IPS DF 6.9 (cell line): ENCODE measurements around the gene ZNF469.

ENCODE experiments used
- DNase-seq: peaks from one replicate; pipeline ENCODE4 v3.0.0-alpha.2; 2013; ENCODE audit warnings: low read depth, low spot score
- H3K27ac ChIP-seq: one replicate; pipeline ENCODE4 v1.5.1; 2013; ENCODE audit warnings: low read length, control low read depth
- H3K27me3 ChIP-seq: 2 replicates; pipeline ENCODE4 v1.6.1; 2013; ENCODE audit warnings: mild to moderate bottlenecking, low read length; ENCODE audit not compliant: control insufficient read depth, insufficient read depth
- H3K36me3 ChIP-seq: 2 replicates; pipeline ENCODE4 v1.6.1; 2013; ENCODE audit warnings: low read length; ENCODE audit not compliant: control insufficient read depth, insufficient read depth
- H3K4me1 ChIP-seq: 2 replicates; pipeline ENCODE4 v1.6.1; 2013; ENCODE audit warnings: low read length; ENCODE audit not compliant: control insufficient read depth, insufficient read depth
- H3K4me3 ChIP-seq: 2 replicates; pipeline ENCODE4 v1.5.1; 2013; ENCODE audit warnings: mild to moderate bottlenecking, low read length
- H3K9me3 ChIP-seq: 2 replicates; pipeline ENCODE4 v1.6.1; 2013; ENCODE audit warnings: low read length, inconsistent platforms; ENCODE audit not compliant: control insufficient read depth, insufficient read depth
- WGBS: extraction: QIAGEN DNeasy Blood & Tissue Kit; methylation state at CpG from one replicate; pipeline ENCODE4 v1.1.7; 2013; ENCODE audit warnings: mixed read lengths, missing lambda C conversion rate; ENCODE audit not compliant: insufficient read length, insufficient coverage; 5-methylcytosine and 5-hydroxymethylcytosine counted together

ZNF469 gene

DNA sequence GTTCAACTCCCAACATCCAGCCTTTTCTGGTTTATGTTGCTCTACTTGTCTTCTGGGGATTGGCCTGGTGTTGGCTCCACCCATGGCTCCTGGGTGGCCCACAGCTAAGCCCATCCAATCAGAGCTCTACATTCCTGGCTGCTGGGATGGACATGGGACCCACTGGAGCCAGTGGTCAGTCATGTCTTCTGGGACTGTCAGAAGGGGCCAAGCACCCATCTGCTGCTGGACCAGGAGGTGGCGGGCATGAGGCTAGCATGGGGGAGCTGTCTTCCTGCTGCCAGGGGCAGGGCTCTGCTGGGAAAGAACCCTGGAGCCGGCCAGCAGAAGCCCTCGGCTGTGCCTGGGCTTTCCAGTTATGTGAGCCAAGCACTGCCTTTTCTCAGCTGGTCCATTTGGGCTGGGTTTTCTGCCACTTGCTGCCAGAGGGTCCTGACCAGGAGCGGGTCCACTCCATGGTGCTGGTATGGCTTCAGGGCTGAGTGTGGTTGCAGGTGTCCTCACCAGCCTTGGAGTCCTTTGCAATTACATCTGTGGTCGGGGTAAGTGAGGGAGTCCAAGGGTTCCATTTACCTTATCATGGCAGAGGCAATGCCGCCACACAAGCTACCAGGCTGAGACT, 17.4 kb upstream of the ZNF469 start:
- no peaks in the 10 kb centered on the region for H3K4me1 ChIP-seq
- no peak overlapping the region for H3K4me3 ChIP-seq
- no peaks in the 10 kb centered on the region for H3K9me3 ChIP-seq
- no peak overlapping the region for H3K27ac ChIP-seq
- DNase-seq: no peak
- no peaks in the 10 kb centered on the region for H3K27me3 ChIP-seq
- no CpG with 5 or more reads among the region's 6 CpGs for WGBS
- H3K36me3 ChIP-seq: 0 out of 2 replicates have a peak, but pooled peaks cover 2% of the 10 kb centered on the region

DNA sequence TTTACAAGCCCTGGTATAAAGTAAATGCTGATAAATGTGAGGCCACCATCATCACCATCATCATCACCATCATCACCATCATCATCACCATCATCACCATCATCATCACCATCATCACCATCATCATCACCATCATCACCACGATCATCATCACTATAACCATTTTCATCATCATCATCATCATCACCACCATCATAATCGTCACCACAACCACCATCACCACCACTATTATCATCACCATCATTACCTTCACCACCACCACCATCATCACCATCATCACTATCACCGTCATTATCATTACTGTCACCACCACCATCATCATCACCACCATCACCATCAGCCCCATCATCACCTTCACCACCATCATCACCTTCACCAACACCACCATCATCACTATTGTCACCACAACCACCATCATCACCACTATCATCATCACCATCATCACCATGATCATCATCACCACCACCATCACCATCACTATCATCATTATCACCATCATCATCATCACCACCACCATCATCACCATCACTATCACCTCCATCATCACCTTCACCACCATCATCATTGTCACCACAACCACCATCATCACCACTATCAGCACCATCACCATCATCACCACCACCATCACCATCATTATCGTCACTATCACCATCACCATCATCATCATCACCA, 16.6 kb upstream of the ZNF469 start:
- no peaks in the 10 kb centered on the region for H3K9me3 ChIP-seq
- H3K27me3 ChIP-seq: no peaks in the 10 kb centered on the region
- 100% methylated on average over 2 of the region's 4 CpGs for WGBS
- no peaks in the 10 kb centered on the region for H3K4me1 ChIP-seq
- H3K36me3 ChIP-seq: 0 out of 2 replicates have a peak, but pooled peaks cover 2% of the 10 kb centered on the region
- no peak for DNase-seq
- no peak overlapping the region for H3K27ac ChIP-seq
- no peak overlapping the region for H3K4me3 ChIP-seq

DNA sequence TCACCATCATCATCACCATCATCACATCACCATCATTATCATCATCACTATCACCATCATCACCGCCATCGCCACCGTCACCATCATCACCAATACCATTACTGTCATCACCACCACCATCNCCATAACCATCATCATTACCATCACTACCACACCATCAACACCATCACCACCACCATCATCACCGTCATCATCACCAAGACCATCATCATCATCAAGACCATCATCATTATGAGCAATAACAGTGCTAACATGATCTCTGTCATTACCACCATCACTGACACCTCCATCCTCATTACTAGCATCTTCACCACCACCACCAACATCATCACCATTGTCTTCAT, 16.1 kb upstream of the ZNF469 start:
- DNase-seq: no peak
- no peaks in the 10 kb centered on the region for H3K4me1 ChIP-seq
- H3K27me3 ChIP-seq: no peaks in the 10 kb centered on the region
- H3K36me3 ChIP-seq: 0 out of 2 replicates have a peak, but pooled peaks cover 2% of the 10 kb centered on the region
- no peaks in the 10 kb centered on the region for H3K9me3 ChIP-seq
- H3K4me3 ChIP-seq: no peak overlapping the region
- no peak overlapping the region for H3K27ac ChIP-seq
- 100% methylated on average over 3 of the region's 4 CpGs for WGBS

- H3K4me1 ChIP-seq: no peaks in the 10 kb centered on the region
- no peak overlapping the region for H3K4me3 ChIP-seq
- DNase-seq: no peak
- H3K27me3 ChIP-seq: no peaks in the 10 kb centered on the region
- no peak overlapping the region for H3K27ac ChIP-seq
- H3K36me3 ChIP-seq: 0 out of 2 replicates have a peak, but pooled peaks cover 2% of the 10 kb centered on the region
- WGBS: no CpG with 5 or more reads among the region's 11 CpGs
- H3K9me3 ChIP-seq: no peaks in the 10 kb centered on the region
Measured at GRCh38 chr16:88367560-88367959, 15.2 kb upstream of the ZNF469 start.

DNA sequence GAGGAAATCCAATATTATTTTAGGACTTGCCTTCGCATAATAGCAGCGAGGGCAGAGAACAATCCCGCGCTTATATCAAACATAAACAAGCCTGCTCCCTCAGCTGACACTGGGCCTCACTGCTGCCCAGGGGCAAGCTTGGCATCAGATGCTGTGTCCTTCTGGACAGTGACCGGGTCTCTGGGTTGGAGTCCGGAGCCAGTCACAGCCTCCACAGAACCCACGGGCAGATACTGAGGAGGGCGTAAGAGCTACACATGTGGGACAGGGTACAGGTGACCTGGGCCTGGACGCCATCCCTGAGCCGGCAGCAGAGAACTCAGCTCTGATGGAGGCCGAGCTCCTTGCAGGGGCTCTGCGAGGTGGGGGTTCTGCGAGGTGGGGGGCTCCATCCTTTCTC, 14.7 kb upstream of the ZNF469 start:
- Histone ChIP-seq H3K9me3 (no peaks in the 10 kb centered on the region), H3K4me1 (no peaks in the 10 kb centered on the region), H3K27me3 (no peaks in the 10 kb centered on the region), H3K36me3 (0 out of 2 replicates have a peak, but pooled peaks cover 2% of the 10 kb centered on the region), H3K27ac (no peak overlapping the region), H3K4me3 (no peak overlapping the region)
- no peak for DNase-seq
- no CpG with 5 or more reads among the region's 13 CpGs for WGBS

DNA sequence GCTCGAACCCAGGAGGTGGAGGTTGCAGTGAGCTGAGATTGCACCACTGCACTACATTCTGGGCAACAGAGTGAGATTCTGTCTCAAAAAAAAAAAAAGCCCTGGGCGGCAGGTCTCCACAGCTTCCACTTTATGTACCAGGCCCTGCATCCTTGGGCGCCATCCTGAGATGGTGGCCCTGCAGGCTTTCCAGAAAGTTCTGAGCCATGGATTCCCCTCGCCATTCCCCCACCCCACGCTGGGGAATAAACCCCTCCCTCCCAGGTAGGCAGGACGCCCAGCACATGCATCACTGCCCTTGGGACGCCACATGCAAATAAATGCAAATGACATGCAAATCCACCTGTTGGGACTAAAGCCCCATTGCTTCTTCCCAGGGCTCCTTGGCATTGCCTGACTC, 13.8 kb upstream of the ZNF469 start:
- no peaks in the 10 kb centered on the region for H3K9me3 ChIP-seq
- no peaks in the 10 kb centered on the region for H3K27me3 ChIP-seq
- no peak for DNase-seq
- no peak overlapping the region for H3K4me3 ChIP-seq
- 0 out of 2 replicates have a peak, but pooled peaks cover 2% of the 10 kb centered on the region for H3K36me3 ChIP-seq
- H3K27ac ChIP-seq: no peak overlapping the region
- H3K4me1 ChIP-seq: no peaks in the 10 kb centered on the region
- no CpG with 5 or more reads among the region's 7 CpGs for WGBS

DNA sequence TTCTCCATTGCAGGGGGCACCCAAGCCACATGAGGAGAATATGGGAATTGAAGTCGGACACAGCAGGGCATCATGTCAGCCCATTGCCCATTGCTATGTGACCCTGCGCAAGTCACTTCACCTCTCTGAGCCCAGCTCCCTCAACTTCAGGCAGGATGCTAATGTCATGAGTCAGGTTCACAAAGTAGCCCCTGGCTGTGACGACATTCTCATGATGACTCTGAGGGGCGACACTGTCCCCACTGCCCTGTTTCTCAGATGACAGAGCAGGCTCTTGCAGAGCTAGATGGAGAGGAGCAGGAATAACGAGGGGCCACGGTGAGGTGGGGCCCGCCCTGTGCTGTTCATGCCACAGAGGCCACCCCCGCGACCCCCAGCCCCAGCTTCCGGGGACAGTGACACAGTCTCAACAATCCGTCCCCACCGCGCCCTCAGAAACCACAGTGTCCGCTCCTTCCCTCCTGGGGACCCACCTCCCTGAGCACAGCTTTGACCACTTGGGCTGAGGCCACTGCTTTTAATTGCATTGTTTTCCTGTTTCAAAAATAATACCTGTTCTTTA, 13.2 kb upstream of the ZNF469 start:
- H3K4me3 ChIP-seq: no peak overlapping the region

DNA sequence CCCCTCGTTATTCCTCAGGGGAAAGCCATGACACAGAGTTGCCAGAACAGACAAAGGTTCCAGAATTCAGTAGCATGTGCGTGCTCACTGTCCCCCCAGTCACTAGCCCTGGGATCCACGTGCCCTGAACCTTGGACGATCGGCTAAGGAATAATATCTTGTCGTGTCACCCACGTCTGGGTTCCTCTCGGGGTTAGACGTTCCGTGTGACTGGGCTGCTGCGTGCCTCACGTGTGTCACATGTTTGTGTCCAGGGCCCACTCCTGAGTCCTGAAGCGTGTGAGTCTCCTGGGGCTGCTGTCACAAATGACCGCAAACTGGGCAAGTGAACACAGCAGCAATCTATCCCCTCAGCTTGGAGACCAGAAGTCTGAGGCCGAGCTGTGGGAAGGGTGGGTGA, 12.4 kb upstream of the ZNF469 start:
- no peak overlapping the region for H3K27ac ChIP-seq
- H3K27me3 ChIP-seq: no peaks in the 10 kb centered on the region
- WGBS: no CpG with 5 or more reads among the region's 15 CpGs
- no peak overlapping the region for H3K4me3 ChIP-seq
- H3K9me3 ChIP-seq: no peaks in the 10 kb centered on the region
- no peaks in the 10 kb centered on the region for H3K4me1 ChIP-seq
- no peak for DNase-seq
- H3K36me3 ChIP-seq: 0 out of 2 replicates have a peak, but pooled peaks cover 2% of the 10 kb centered on the region

More for the DNA sequence above, 13.2 kb upstream of the ZNF469 start:
- no peak for DNase-seq
- H3K9me3 ChIP-seq: no peaks in the 10 kb centered on the region
- H3K36me3 ChIP-seq: 0 out of 2 replicates have a peak, but pooled peaks cover 2% of the 10 kb centered on the region
- H3K4me1 ChIP-seq: no peaks in the 10 kb centered on the region
- WGBS: no CpG with 5 or more reads among the region's 14 CpGs
- no peaks in the 10 kb centered on the region for H3K27me3 ChIP-seq
- no peak overlapping the region for H3K27ac ChIP-seq

- H3K36me3 ChIP-seq: no peaks in the 10 kb centered on the region
- DNase-seq: no peak
- H3K9me3 ChIP-seq: no peaks in the 10 kb centered on the region
- no peak overlapping the region for H3K4me3 ChIP-seq
- WGBS: 100% methylated on average over 2 of the region's 2 CpGs
- no peaks in the 10 kb centered on the region for H3K27me3 ChIP-seq
- no peak overlapping the region for H3K27ac ChIP-seq
- no peaks in the 10 kb centered on the region for H3K4me1 ChIP-seq
Measured at GRCh38 chr16:88372522-88372921, 10.2 kb upstream of the ZNF469 start.

DNA sequence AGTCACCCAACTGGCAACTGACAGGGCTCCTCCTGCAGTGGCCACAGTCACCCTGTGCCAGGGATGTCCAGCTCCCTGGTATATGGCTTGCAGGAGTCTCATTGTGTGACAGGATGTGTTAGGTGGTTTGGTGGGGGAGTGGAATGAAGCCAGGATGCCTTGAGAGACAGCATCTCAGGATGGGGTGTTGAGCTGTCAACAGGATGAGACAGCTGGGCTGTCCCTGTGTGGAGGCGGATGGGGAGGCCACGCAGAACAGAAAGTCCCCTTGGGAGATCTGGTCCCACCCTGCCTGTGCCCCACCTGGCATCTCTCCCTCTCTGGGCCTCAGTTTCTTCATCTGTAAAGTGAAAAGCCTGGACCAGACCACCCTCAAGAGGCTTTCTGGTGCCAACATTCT, 9.5 kb upstream of the ZNF469 start:
- H3K4me1 ChIP-seq: no peaks in the 10 kb centered on the region
- DNase-seq: no peak
- H3K36me3 ChIP-seq: no peaks in the 10 kb centered on the region
- no CpG with 5 or more reads among the region's 2 CpGs for WGBS
- no peak overlapping the region for H3K4me3 ChIP-seq
- no peak overlapping the region for H3K27ac ChIP-seq
- H3K9me3 ChIP-seq: no peaks in the 10 kb centered on the region
- no peaks in the 10 kb centered on the region for H3K27me3 ChIP-seq
